GM08714 (cell line): ENCODE measurements around the gene ABLIM1.

Experiments used
- H3K4me3 ChIP-seq: fragments of 200-500 bp; sonication (Bioruptor generic); 2 replicates; pipeline ENCODE4 v1.5.1; 2014; ENCODE audit warnings: mild to moderate bottlenecking, low read length, inconsistent platforms
- ZNF274 ChIP-seq: IDR thresholded peaks from 2 replicates; pipeline ENCODE4 v1.6.1; 2012; ENCODE audit warnings: mild to moderate bottlenecking, low read depth, low read length

ABLIM1 gene

GRCh38 chr10:114577133-114577532 lies 80.9 kb downstream of the ABLIM1 start:
- H3K4me3 ChIP-seq, result no peak overlapping the region
- no peak for TF ChIP-seq ZNF274

- H3K4me3 ChIP-seq, result no peak overlapping the region
- TF ChIP-seq ZNF274, result no peak
Observed at GRCh38 chr10:114576716-114577115, 81.4 kb downstream of the ABLIM1 start.

GRCh38 chr10:114576132-114576487 lies 82.0 kb downstream of the ABLIM1 start:
- TF ChIP-seq ZNF274, result no peak
- H3K4me3 ChIP-seq, result no peak overlapping the region

- H3K4me3 ChIP-seq, result no peak overlapping the region
- TF ChIP-seq ZNF274, result no peak
Observed at GRCh38 chr10:114575417-114576131, 82.5 kb downstream of the ABLIM1 start.

GRCh38 chr10:114573330-114574045 lies 84.6 kb downstream of the ABLIM1 start:
- TF ChIP-seq ZNF274, result no peak
- no peak overlapping the region for H3K4me3 ChIP-seq

- no peak overlapping the region for H3K4me3 ChIP-seq
- no peak for TF ChIP-seq ZNF274
Observed at GRCh38 chr10:114571316-114571999, 86.6 kb downstream of the ABLIM1 start.

- TF ChIP-seq ZNF274, result no peak
Observed at GRCh38 chr10:114566064-114566463, 92.0 kb downstream of the ABLIM1 start.

GRCh38 chr10:114565066-114565465 lies 93.0 kb downstream of the ABLIM1 start:
- H3K4me3 ChIP-seq, result no peak overlapping the region
- no peak for TF ChIP-seq ZNF274

More at GRCh38 chr10:114566064-114566463, 92.0 kb downstream of the ABLIM1 start:
- no peak overlapping the region for H3K4me3 ChIP-seq

- no peak overlapping the region for H3K4me3 ChIP-seq
- TF ChIP-seq ZNF274, result no peak
Observed at GRCh38 chr10:114561008-114561523, 97.0 kb downstream of the ABLIM1 start.

GRCh38 chr10:114560144-114560543 lies 97.9 kb downstream of the ABLIM1 start:
- TF ChIP-seq ZNF274, result no peak

GRCh38 chr10:114559636-114560035 lies 98.4 kb downstream of the ABLIM1 start:
- TF ChIP-seq ZNF274, result no peak
- no peak overlapping the region for H3K4me3 ChIP-seq

More at GRCh38 chr10:114560144-114560543, 97.9 kb downstream of the ABLIM1 start:
- H3K4me3 ChIP-seq, result no peak overlapping the region

GRCh38 chr10:114557854-114558253 lies 100.2 kb downstream of the ABLIM1 start:
- no peak for TF ChIP-seq ZNF274
- no peak overlapping the region for H3K4me3 ChIP-seq

- no peak for TF ChIP-seq ZNF274
- H3K4me3 ChIP-seq, result no peak overlapping the region
Observed at GRCh38 chr10:114556236-114557122, 101.6 kb downstream of the ABLIM1 start.

- no peak overlapping the region for H3K4me3 ChIP-seq
- TF ChIP-seq ZNF274, result no peak
Observed at GRCh38 chr10:114553436-114553835, 104.6 kb downstream of the ABLIM1 start.
